ENCODE results near the gene RASA2.
A peak's percentile ranks its signal among the peaks of the same experiment; 100 is the strongest.

Gene RASA2

DNA sequence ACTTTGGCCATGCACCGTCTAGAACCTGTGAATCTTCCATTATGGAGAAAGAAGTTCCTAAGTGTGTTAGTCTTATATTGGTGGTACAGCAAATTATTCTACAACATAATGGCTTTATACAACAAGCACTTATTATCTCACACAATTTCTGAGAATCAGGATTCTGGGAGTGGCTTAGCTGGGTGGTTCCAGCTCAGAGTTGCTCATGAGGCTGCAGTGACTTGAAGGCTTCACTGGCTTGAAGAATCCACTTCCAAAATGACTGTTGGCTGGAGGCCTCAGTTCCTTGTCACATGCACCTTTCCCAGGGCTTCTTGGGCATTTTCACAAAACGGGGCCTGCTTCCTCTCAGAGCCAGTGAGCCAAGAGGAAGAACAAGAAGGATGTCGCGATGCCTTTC lies 169.0 kb downstream of the RASA2 start:
- no peak for TF ChIP-seq POLR2A (IDR thresholded peaks at IDR 0.05; ENCODE audit: low read depth, low read length)
- DNase-seq (ENCODE audit: insufficient read length, low spot score) (no peak), FAIRE-seq (no peak)

DNA sequence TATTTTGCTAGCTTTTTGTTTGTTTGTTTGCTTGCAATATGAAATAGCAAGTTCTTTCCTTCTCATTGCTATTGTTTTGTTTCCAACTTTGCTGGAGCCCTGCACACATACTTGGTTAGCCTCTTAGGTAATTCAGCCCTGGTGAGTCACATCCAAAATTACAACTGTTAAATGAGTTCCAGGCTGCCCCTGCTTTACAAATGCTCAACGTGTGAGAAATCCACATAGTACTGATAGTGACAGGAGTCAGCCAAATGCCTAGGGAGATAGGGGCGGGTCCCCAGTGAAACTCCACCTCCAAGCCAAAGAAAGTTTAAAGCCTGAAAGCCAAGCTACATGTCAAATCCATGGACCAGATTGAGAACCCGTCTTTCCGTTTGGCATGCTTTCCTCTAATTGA lies 169.9 kb downstream of the RASA2 start:
- no peak for DNase-seq (ENCODE audit: insufficient read length, low spot score)
- no peak for FAIRE-seq
- TF ChIP-seq POLR2A (IDR thresholded peaks at IDR 0.05; ENCODE audit: low read depth, low read length): no peak

DNA sequence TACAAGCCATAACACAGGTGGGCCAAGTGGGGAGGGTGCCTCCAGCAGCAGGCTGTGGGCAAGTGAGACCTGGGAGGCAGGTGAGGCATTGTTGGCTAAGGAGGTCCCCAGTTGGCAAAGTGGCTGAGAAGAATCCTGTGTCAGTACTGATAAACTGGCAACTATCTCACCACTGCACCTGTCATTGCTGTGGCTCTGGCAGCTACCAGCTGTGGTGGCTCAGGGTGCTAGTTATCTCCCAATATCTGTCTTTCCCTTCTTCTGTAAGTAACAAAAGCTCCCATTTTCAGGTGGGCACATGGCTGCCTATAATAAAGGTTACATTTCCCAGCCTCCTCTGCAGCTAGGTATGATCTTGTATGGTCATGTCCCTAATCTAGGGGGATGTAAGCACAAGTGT lies 170.7 kb downstream of the RASA2 start:
- DNase-seq (ENCODE audit: insufficient read length, low spot score): no peak
- TF ChIP-seq POLR2A (IDR thresholded peaks at IDR 0.05; ENCODE audit: low read depth, low read length): no peak
- no peak for FAIRE-seq

DNA sequence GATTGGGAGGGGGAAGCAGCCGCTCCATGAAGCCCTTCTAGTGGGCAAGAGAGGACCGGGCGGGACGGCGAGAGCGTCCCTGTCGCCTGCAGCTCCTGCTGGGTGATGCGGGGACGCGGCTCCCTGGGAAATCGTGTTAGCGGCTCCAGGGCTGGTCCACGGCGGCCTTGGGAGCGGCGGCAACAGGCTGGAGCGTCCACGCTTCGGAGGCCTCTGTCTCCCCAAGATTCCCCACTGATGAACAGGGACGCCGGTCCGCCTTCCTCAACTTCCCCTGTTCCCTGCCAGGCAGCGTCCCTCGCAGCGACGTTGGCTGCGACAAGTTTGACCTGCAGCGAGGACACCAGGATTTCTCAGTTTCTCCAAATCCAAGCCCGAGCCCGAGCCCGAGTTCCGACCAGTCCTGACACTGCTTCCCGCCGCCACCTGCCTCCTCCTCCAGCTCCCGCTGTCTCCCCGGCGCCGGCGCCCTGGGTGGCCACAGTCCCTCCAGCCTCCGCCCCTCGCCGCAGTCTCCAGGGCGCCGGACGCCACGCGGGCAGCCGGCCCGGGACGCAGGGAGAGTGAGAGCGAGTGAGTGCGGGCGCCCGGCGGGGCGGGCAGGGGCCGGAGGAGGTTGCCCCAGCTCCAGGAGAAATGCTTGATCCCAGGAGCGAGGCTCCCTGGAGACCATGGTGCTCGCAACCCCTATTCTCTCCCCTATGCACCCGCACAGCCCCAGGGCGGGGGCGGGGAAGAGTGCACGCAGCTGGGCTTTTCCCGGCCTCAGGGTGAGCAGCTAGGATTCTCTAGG lies 173.2 kb downstream of the RASA2 start:
- TF ChIP-seq POLR2A (IDR thresholded peaks at IDR 0.05; ENCODE audit: low read depth, low read length): peak; percentile 57
- DNase-seq (ENCODE audit: insufficient read length, low spot score) (peak; percentile 78), FAIRE-seq (no peak)

DNA sequence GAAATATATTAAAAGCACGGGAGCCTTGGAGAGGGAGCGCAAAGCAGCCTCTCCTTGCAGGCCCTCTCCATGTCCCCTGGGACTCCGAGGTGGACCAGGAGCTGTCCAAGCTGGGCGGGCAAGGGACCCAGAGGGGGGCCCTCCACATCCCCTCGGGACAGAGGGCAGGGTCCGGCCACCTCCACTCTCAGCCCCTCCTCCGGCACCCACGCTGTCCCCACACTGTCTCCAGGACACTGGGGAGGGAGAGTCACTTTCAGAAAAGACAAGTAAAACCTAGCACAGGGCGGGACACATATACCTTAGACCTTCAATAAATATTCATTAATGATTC lies 173.8 kb downstream of the RASA2 start:
- no peak for DNase-seq (ENCODE audit: insufficient read length, low spot score)
- TF ChIP-seq POLR2A (IDR thresholded peaks at IDR 0.05; ENCODE audit: low read depth, low read length): no peak
- FAIRE-seq: no peak

DNA sequence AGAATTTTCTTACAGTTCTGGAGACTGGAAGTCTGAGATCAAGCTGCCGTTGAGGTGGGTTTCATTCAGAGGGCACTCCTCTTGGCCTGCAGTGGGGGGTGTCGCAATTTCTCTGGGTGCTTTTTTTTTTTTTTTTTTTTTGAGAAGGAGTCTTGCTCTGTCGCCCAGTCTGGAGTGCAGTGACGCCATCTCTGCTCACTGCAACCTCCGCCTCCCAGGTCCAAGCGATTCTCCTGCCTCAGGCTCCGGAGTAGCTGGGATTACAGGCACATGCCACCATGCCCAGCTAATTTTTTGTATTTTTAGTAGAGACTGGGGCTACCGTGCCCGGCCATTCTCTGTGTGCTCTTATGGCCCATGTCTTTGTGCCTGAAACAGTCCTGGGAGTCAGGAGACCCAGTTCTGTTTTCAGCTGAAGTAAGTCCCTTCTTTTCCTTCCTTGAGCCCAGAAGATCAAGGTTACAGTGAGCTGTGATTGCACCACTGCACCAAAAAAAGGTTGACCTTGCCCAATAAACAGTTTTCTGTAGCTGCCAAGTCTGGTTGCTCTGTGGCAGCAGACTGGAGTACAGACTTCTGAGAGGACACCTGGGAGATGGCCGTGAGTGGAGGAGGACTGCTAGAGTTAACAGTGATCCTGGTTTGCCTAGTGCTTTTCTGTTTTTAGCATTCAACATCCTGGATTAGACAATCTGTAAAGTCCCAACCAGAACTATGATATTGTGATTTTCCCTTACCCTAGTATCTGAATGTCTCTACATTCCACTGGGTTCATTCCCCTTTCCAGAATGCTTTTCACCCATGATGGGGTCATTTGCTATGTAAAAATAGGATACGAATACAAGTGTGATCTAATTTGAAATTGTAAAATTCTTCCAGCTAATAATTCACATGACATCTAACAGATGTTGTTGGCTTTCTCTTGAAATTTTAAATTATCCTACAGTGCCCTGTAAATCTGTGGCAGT lies 174.7 kb downstream of the RASA2 start:
- DNase-seq (ENCODE audit: insufficient read length, low spot score) (no peak), FAIRE-seq (no peak)
- no peak for TF ChIP-seq POLR2A (IDR thresholded peaks at IDR 0.05; ENCODE audit: low read depth, low read length)

DNA sequence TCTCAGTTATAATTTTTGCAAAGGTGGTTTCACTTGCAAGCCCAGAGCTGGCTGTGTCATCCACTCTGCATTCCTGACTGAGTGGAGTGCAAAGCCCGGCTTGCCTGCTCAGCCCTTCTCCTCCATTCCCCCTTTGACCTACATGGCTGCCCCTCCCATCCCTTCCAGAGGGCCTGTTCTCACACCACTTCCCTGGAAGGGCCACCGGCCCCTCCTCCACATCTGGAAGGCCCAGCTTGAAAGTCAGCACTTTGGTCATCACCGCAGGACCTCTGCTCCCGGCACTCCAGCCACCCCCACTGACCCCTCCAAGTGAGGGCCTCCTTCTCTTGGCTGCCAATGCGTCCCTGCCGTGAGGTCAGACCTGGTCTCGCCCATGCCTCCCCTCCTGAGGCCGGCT lies 177.2 kb downstream of the RASA2 start:
- FAIRE-seq (no peak), DNase-seq (ENCODE audit: insufficient read length, low spot score) (no peak)
- no peak for TF ChIP-seq POLR2A (IDR thresholded peaks at IDR 0.05; ENCODE audit: low read depth, low read length)

All from H54 (cell line).